HL-60 (cell line): ENCODE measurements around the gene LRP1B.

Source experiments
- CTCF ChIP-seq: IDR thresholded peaks from one replicate; pipeline ENCODE4 v1.5.1; 2011; ENCODE audit warnings: low read length, control low read depth, inconsistent platforms; ENCODE audit not compliant: insufficient read depth
- GABPA ChIP-seq: IDR thresholded peaks from 2 replicates; pipeline ENCODE4 v1.6.1; 2012; ENCODE audit warnings: low read depth
- POLR2AphosphoS5 ChIP-seq: IDR thresholded peaks from 2 replicates; pipeline ENCODE4 v1.6.1; 2012; ENCODE audit warnings: low read depth

GRCh38 chr2:141260911-141261310 is 869.9 kb downstream of the LRP1B start:
- TF ChIP-seq CTCF = no peak
- TF ChIP-seq GABPA = no peak
- TF ChIP-seq POLR2AphosphoS5 = no peak
